GM23248 (cell line): ENCODE results near the gene RNF213. TPM values are rescaled to one million over a fixed set of nuclear protein-coding genes. Genes with fewer than 3 reads are reported as not detected.
A peak's percentile ranks its signal among the peaks of the same experiment; 100 is the strongest.

Source experiments
- DNase-seq: peaks from one replicate; pipeline ENCODE4 v3.0.0-alpha.2; 2015
- H2AFZ ChIP-seq: fragments of 200-600 bp; sonication (generic); 2 replicates; pipeline ENCODE4 v1.6.1; 2016; ENCODE audit warnings: antibody characterized with exemption
- H3F3A ChIP-seq: fragments of 200-600 bp; sonication (generic); 2 replicates; pipeline ENCODE4 v1.6.1; 2016; ENCODE audit warnings: mild to moderate bottlenecking, antibody characterized with exemption, mixed run types; ENCODE audit not compliant: insufficient read depth
- H3K27ac ChIP-seq: fragments of 200-600 bp; sonication (generic); 2 replicates; pipeline ENCODE4 v1.5.1; 2016; ENCODE audit warnings: mild to moderate bottlenecking
- H3K27me3 ChIP-seq: fragments of 200-600 bp; sonication (generic); replicated peaks from 2 replicates; pipeline ENCODE4 v1.6.1; 2016; ENCODE audit warnings: mild to moderate bottlenecking; ENCODE audit not compliant: insufficient read depth
- H3K36me3 ChIP-seq: fragments of 200-600 bp; sonication (generic); 2 replicates; pipeline ENCODE4 v1.6.1; 2016; ENCODE audit warnings: low read depth, mild to moderate bottlenecking
- H3K4me1 ChIP-seq: fragments of 200-600 bp; sonication (generic); 2 replicates; pipeline ENCODE4 v1.6.1; 2016; ENCODE audit warnings: mild to moderate bottlenecking; ENCODE audit not compliant: insufficient read depth
- H3K4me2 ChIP-seq: fragments of 200-600 bp; sonication (generic); one replicate; pipeline ENCODE4 v1.6.1; 2016; ENCODE audit warnings: mild to moderate bottlenecking; ENCODE audit not compliant: unreplicated experiment
- H3K4me3 ChIP-seq: fragments of 200-600 bp; sonication (generic); 2 replicates; pipeline ENCODE4 v1.5.1; 2016; ENCODE audit warnings: mild to moderate bottlenecking
- H3K79me2 ChIP-seq: fragments of 200-600 bp; sonication (generic); 2 replicates; pipeline ENCODE4 v1.6.1; 2016; ENCODE audit warnings: mild to moderate bottlenecking; ENCODE audit not compliant: insufficient read depth
- H3K9ac ChIP-seq: fragments of 200-600 bp; sonication (generic); 2 replicates; pipeline ENCODE4 v1.6.1; 2016; ENCODE audit warnings: mild to moderate bottlenecking
- H3K9me2 ChIP-seq: fragments of 200-600 bp; sonication (generic); 2 replicates; pipeline ENCODE4 v1.6.1; 2016; ENCODE audit warnings: mixed run types, mild to moderate bottlenecking, moderate library complexity; ENCODE audit not compliant: insufficient read depth
- H3K9me3 ChIP-seq: fragments of 200-600 bp; sonication (generic); one replicate; pipeline ENCODE4 v1.6.1; 2017; ENCODE audit warnings: low read depth
- H4K20me1 ChIP-seq: fragments of 200-600 bp; sonication (generic); 2 replicates; pipeline ENCODE4 v1.6.0; 2016; ENCODE audit not compliant: insufficient read depth
- EZH2 ChIP-seq: fragments of 200-600 bp; sonication (generic); IDR thresholded peaks from 2 replicates; pipeline ENCODE4 v1.6.1; 2018; ENCODE audit warnings: antibody characterized with exemption, mild to moderate bottlenecking; ENCODE audit not compliant: insufficient read depth, poor library complexity, severe bottlenecking
- EZH2phosphoT487 ChIP-seq: fragments of 200-600 bp; sonication (generic); IDR thresholded peaks from 2 replicates; pipeline ENCODE4 v1.6.1; 2018; ENCODE audit warnings: antibody characterized with exemption, moderate library complexity, mild to moderate bottlenecking, low read depth; ENCODE audit not compliant: insufficient read depth
- WGBS, 2 experiments: methylation state at CpG; one replicate each; pipeline ENCODE4 v1.1.6; 2015 to 2017; ENCODE audit warnings: low lambda C conversion rate in 2 of 2, low coverage in 1 of 2; ENCODE audit errors: missing lambda C conversion rate in 2 of 2; 5-methylcytosine and 5-hydroxymethylcytosine counted together
- in situ Hi-C: fragments of 300-500 bp; cut with MboI; formaldehyde crosslinking; loops from 2 replicates; pipeline ENCODE4 v1.15.0; 2020
- polyA plus RNA-seq: library from polyadenylated mRNA; unstranded; fragments of >200 nt; fragmentation: Nextera tagmentation; extraction: Ambion mirVana; gene quantifications from 2 replicates; pipeline ENCODE4 v1.2.1, GENCODE V29; 2016
- total RNA-seq: library from RNA; depleted of rRNA; stranded (reverse); fragments of >200 nt; shearing (Covaris generic); gene quantifications from 2 replicates; pipeline ENCODE4 v1.2.3, GENCODE V29; 2014

Gene RNF213
- total and polyA plus RNA-seq, 2 experiments from 2014 or later = 18.8 to 45.0 TPM

DNA sequence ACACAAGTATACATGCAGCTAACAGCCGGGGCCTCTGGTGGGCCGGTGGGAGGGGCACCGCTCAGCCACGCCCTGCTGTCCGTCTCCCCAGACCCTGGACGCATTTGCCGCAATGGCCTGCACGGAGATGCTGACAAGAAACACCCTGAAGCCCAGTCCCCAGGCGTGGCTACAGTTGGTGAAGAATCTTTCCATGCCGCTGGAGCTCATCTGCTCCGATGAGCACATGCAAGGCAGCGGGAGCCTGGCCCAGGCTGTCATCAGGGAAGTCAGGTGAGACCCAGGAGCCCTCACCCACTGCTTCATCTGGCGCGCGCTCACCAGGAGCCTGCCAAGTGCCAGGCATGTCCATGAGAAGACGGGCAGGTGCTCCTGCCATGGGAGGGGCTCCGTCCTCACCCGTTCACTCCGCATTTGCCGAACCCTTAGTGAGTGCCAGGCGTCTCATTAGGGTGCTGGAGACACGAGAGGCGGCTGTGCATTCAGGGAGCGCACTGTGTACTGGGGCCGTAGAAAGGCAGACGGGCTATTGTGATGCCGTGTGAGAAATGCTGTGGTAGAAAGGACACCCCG is 103.0 kb downstream of the RNF213 start:
- H2AFZ ChIP-seq = no peak overlapping the region
- H3K4me2 ChIP-seq = no peak overlapping the region
- 94 to 98% methylated on average over 28 of the region's 28 CpGs for WGBS, 2 experiments
- no peaks in the 10 kb centered on the region for H4K20me1 ChIP-seq
- H3F3A ChIP-seq = peaks cover 4% of the 10 kb centered on the region; the same call in 1 of the 2 replicates
- no peak overlapping the region for H3K9ac ChIP-seq
- H3K4me1 ChIP-seq = no peaks in the 10 kb centered on the region
- H3K27me3 ChIP-seq = no peaks in the 10 kb centered on the region
- H3K9me2 ChIP-seq = no peaks in the 10 kb centered on the region
- H3K27ac ChIP-seq = no peak overlapping the region
- no peaks in the 10 kb centered on the region for H3K79me2 ChIP-seq
- TF ChIP-seq EZH2phosphoT487 = no peak
- no peak for TF ChIP-seq EZH2
- in situ Hi-C loops = no loop called here
- no peak overlapping the region for H3K4me3 ChIP-seq
- no peaks in the 10 kb centered on the region for H3K9me3 ChIP-seq
- no peak for DNase-seq
- peaks cover 44% of the 10 kb centered on the region for H3K36me3 ChIP-seq

DNA sequence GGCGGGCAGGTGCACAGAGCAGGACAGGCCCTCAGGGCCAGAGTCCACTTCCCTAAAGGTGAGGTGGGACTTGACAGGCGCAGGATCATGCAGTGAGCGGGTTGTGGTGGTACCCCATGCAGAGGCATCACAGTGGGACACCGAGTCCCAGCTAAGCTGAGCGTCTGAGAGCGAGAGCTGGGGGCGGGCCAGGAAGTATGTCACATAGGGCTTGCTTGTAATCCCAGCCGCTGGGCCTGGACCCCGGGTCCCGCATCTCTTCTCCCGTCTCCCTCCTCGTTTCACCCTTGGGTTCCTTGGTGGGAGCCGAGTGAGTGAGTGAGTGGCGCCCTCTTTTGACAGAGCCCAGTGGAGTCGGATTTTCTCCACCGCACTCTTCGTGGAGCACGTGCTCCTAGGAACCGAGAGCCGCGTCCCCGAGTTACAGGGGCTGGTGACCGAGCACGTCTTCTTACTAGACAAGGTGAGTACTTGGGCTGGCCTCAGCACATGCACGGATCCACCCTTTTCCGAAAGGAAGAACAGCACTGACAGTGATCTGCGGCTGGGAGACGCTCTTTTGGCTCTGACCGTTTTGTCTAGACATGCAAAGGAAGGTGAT is 103.5 kb downstream of the RNF213 start:
- no peak overlapping the region for H3K27ac ChIP-seq
- H2AFZ ChIP-seq = no peak overlapping the region
- H3K9ac ChIP-seq = no peak overlapping the region
- H3K9me3 ChIP-seq = no peaks in the 10 kb centered on the region
- DNase-seq = peak; percentile 8
- H3K4me1 ChIP-seq = no peaks in the 10 kb centered on the region
- no peak overlapping the region for H3K4me3 ChIP-seq
- no peak overlapping the region for H3K4me2 ChIP-seq
- no peaks in the 10 kb centered on the region for H3K27me3 ChIP-seq
- TF ChIP-seq EZH2 (no peak), EZH2phosphoT487 (no peak)
- no peaks in the 10 kb centered on the region for H4K20me1 ChIP-seq
- peaks cover 4% of the 10 kb centered on the region; the same call in 1 of the 2 replicates for H3F3A ChIP-seq
- H3K36me3 ChIP-seq = peaks cover 50% of the 10 kb centered on the region
- 84 to 87% methylated on average over 28 to 29 of the region's 29 CpGs for WGBS, 2 experiments
- H3K79me2 ChIP-seq = no peaks in the 10 kb centered on the region
- no peaks in the 10 kb centered on the region for H3K9me2 ChIP-seq
- in situ Hi-C loops = no loop called here

DNA sequence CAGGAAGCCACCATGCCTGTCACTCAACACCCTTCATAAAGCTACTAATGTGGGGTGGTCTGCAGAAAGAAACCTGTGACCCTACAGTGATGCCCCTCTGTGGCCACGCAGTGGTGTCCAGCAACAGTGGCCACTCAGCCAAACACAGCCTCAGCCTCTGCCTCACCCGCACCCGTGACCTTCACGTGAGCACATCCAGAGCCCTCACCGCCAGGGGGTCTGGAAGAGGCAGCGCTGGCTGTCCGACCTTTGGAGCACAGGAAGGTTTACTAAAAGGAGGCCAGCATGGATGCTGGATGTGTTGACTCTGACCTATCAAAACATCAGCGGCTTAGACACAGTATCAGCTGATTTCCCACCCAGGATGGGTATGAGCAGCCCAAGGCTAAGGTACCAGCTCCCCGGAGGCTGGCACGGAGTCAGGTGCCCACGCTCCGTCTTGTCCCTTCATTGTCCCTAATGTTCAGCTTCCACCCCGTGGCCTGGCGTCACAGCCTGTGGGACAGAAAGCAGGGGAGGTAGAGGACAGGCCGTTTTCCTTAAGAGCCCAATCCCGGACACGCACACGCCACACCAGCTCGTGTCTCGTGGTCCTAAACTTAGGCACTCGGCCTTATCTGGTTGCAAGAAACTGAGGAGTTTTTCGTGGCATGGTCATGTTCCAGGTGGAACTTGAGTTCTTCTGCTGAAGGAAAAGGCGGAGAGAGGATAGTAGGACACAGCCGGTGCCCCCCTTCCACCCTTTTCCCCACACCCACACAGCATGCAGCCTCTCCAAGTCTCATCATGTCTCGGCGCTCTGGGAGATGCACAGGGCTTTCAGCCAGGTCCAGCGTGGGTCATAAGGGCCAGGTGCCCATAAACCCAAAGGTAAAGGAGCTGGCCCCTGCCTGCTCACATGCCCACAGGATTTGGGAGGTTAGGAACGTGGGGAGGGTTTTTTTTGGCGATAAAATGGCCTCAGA is 104.6 kb downstream of the RNF213 start:
- no peaks in the 10 kb centered on the region for H3K79me2 ChIP-seq
- H3F3A ChIP-seq = peaks cover 4% of the 10 kb centered on the region; the same call in 1 of the 2 replicates
- no peaks in the 10 kb centered on the region for H3K9me3 ChIP-seq
- in situ Hi-C loops = no loop called here
- H3K27ac ChIP-seq = no peak overlapping the region
- no peaks in the 10 kb centered on the region for H3K9me2 ChIP-seq
- no peak overlapping the region for H2AFZ ChIP-seq
- no peak overlapping the region for H3K9ac ChIP-seq
- peaks cover 53% of the 10 kb centered on the region; the same call in 1 of the 2 replicates for H3K36me3 ChIP-seq
- no peak overlapping the region for H3K4me2 ChIP-seq
- no peak for TF ChIP-seq EZH2
- no peak for TF ChIP-seq EZH2phosphoT487
- H4K20me1 ChIP-seq = no peaks in the 10 kb centered on the region
- no peak for DNase-seq
- no peak overlapping the region for H3K4me3 ChIP-seq
- no peaks in the 10 kb centered on the region for H3K27me3 ChIP-seq
- H3K4me1 ChIP-seq = no peaks in the 10 kb centered on the region
- WGBS, 2 experiments = 86 to 87% methylated on average over 28 to 29 of the region's 29 CpGs

DNA sequence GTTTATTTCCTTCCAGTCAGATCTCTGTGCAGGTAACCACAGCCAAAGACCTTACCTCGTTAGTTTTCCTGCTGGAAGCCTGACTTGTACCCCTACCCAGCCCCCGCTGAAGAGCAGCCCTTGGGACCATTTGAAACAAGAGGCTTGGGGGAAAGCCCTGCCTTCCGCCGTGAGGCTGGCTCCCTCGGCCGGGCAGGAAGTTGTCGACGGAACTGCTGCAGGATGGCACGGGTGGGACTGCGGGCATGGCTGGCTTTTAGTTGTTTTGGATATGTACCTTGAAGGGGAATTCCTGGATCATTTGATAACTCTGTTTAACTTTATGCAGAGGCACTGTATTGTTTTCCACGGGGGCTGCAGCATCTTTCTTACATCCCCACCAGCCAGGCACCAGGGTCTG is 105.3 kb downstream of the RNF213 start:
- Histone ChIP-seq H3F3A (peaks cover 4% of the 10 kb centered on the region; the same call in 1 of the 2 replicates), H3K27me3 (no peaks in the 10 kb centered on the region), H4K20me1 (no peaks in the 10 kb centered on the region), H3K9me3 (no peaks in the 10 kb centered on the region), H2AFZ (no peak overlapping the region), H3K27ac (no peak overlapping the region), H3K36me3 (peaks cover 54% of the 10 kb centered on the region; the same call in 1 of the 2 replicates), H3K9ac (no peak overlapping the region), H3K4me1 (no peaks in the 10 kb centered on the region), H3K9me2 (no peaks in the 10 kb centered on the region), H3K4me2 (no peak overlapping the region), H3K4me3 (no peak overlapping the region), H3K79me2 (no peaks in the 10 kb centered on the region)
- in situ Hi-C loops = no loop called here
- 88% methylated on average over 11 of the region's 11 CpGs for WGBS, 2 experiments
- TF ChIP-seq EZH2phosphoT487 (no peak), EZH2 (no peak)
- no peak for DNase-seq
